Testis (tissue), 3 donors: ENCODE measurements around the gene MTHFR. TPM values are rescaled to one million over a fixed set of nuclear protein-coding genes. Genes with fewer than 3 reads are reported as not detected.

ENCODE experiments used
- DNase-seq: peaks from one replicate; pipeline ENCODE4 v3.0.0-alpha.2; 2019
- H3K27ac ChIP-seq, 2 donors: fragments of 200-600 bp; sonication (generic); one replicate each; pipeline ENCODE4 v1.5.1; 2019
- H3K27me3 ChIP-seq: fragments of 200-600 bp; sonication (generic); one replicate; pipeline ENCODE4 v1.5.1; 2019
- H3K36me3 ChIP-seq: fragments of 200-600 bp; sonication (generic); one replicate; pipeline ENCODE4 v1.5.1; 2017; ENCODE audit warnings: low read depth; ENCODE audit errors: missing control alignments
- H3K4me1 ChIP-seq: fragments of 200-600 bp; sonication (generic); one replicate; pipeline ENCODE4 v1.5.1; 2019
- H3K4me3 ChIP-seq, 2 donors: fragments of 200-600 bp; sonication (generic); one replicate each; pipeline ENCODE4 v1.5.1; 2017 to 2019
- H3K9me3 ChIP-seq: fragments of 200-600 bp; sonication (generic); one replicate; pipeline ENCODE4 v1.5.1; 2017
- CTCF ChIP-seq, 3 experiments: fragments of 450-650 bp in 2 of 3; fragments of 200-600 bp in 1 of 3; sonication (generic) in 1 of 3; IDR thresholded peaks; one replicate each; pipeline ENCODE4 v1.5.1; 2016 to 2019; ENCODE audit warnings: antibody characterized with exemption in 3 of 3, mild to moderate bottlenecking in 2 of 3, moderate library complexity in 1 of 3
- POLR2A ChIP-seq: fragments of 450-650 bp; IDR thresholded peaks from one replicate; pipeline ENCODE4 v1.6.1; 2017; ENCODE audit warnings: antibody characterized with exemption, mild to moderate bottlenecking, moderate library complexity
- WGBS, 2 donors: methylation state at CpG; one replicate each; pipeline ENCODE4 v1.1.5; 2018; 5-methylcytosine and 5-hydroxymethylcytosine counted together
- intact Hi-C: fragments of 100-400 bp; cut with DNase I; formaldehyde crosslinking; loops from one replicate; pipeline ENCODE4 v1.15.1; 2023; ENCODE audit warnings: low total_unique reads
- polyA plus RNA-seq: library from polyadenylated mRNA; stranded (reverse); fragments of 350-450 nt; fragmentation: Illumina TruSeq; extraction: RNeasy Lipid Tissue Mini Kit (QIAGEN cat#74804); gene quantifications from one replicate; pipeline ENCODE4 v1.2.3, GENCODE V29; 2014; ENCODE audit warnings: low read depth, low replicate concordance; ENCODE audit not compliant: insufficient read depth
- total RNA-seq, 2 donors: library from RNA; depleted of rRNA; stranded (reverse); fragments of >200 nt; gene quantifications; one replicate each; pipeline ENCODE4 v1.2.3, GENCODE V29; 2016

The MTHFR gene
- total and polyA plus RNA-seq, 3 donors from 2014 or later, result 30.4 to 78.3 (median 68.3) TPM

- 76 to 78% methylated on average over 19 of the region's 19 CpGs for WGBS, 2 donors
- DNase-seq, result peak; percentile 50
- Histone ChIP-seq H3K27ac (no peak overlapping the region), H3K9me3 (no peaks in the 10 kb centered on the region), H3K27me3 (no peaks in the 10 kb centered on the region), H3K36me3 (no peaks in the 10 kb centered on the region), H3K4me1 (no peaks in the 10 kb centered on the region), H3K4me3 (no peak overlapping the region)
- TF ChIP-seq POLR2A, result no peak
- TF ChIP-seq CTCF (IDR thresholded peaks at IDR 0.05), result no peak
- intact Hi-C loops, result no loop called here
Measured at GRCh38 chr1:11842154-11843041, 36.6 kb upstream of the MTHFR start.

DNA sequence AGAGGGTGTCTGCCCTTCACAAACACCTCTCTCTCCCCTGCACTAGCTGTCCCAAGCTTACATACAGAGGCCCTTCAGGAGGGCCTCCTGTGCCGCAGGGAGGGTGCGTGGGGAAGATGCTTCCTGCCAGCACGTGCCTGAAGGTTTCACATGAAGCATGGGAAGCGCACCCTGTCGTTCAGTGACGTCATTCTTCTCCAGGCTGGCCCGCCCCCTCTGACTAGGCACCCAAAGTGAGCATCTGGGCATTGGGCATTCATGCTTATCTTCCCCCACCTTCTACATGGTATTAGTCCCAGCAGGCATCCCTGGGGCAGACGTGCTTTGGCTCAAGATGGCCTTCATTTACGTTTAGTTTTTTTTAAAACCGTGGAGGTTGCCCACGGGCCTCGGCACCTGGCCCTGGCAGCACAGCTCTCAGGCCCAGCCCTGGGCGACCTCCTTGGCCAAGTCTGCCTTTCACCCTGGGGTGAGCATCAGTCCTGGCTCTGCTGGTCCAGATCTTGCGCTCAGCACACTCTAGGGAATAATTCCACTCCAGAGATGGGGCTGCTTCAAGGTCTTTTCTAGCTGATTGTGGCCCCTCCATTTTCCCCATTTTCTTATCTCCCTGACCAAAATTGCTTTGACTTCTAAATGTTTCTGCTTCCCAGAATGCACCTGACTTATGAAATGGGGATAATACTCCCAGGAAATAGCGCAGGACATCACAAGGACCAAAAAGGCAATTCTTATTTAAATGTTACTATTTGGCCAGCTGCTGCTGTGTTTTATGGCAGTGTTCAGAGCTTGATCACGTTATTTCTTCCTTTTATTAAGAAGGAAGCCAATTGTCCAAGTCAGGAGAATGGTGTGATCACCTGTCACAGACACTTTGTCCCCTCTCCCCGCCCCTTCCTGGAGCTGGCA is 35.7 kb upstream of the MTHFR start:
- DNase-seq, result no peak
- H3K27me3 ChIP-seq, result no peaks in the 10 kb centered on the region
- no peaks in the 10 kb centered on the region for H3K36me3 ChIP-seq
- intact Hi-C loops, result no loop called here
- H3K4me1 ChIP-seq, result no peaks in the 10 kb centered on the region
- H3K27ac ChIP-seq, result no peak overlapping the region
- no peak overlapping the region for H3K4me3 ChIP-seq
- TF ChIP-seq POLR2A (no peak), CTCF (IDR thresholded peaks at IDR 0.05) (no peak)
- no peaks in the 10 kb centered on the region for H3K9me3 ChIP-seq
- whole genome bisulfite sequencing, 2 donors, result 82 to 85% methylated on average over 14 to 17 of the region's 17 CpGs

- intact Hi-C loops, result no loop called here
- no peak for TF ChIP-seq CTCF (IDR thresholded peaks at IDR 0.05)
- Histone ChIP-seq H3K4me1 (no peaks in the 10 kb centered on the region), H3K9me3 (no peaks in the 10 kb centered on the region), H3K36me3 (no peaks in the 10 kb centered on the region), H3K27me3 (no peaks in the 10 kb centered on the region), H3K27ac (no peak overlapping the region), H3K4me3 (no peak overlapping the region)
- DNase-seq, result peak; percentile 46
- WGBS, 2 donors, result 79 to 85% methylated on average over 16 to 20 of the region's 20 CpGs
Measured at GRCh38 chr1:11839727-11840705, 34.3 kb upstream of the MTHFR start.
